Sigmoid colon (tissue), 4 donors: ENCODE measurements around the gene MAGEF1.

Experiments used
- CTCF ChIP-seq, 4 experiments: fragments of 450-650 bp in 3 of 4; fragments of 200-600 bp in 1 of 4; IDR thresholded peaks; one replicate each; pipeline ENCODE4 v1.5.1; 2016 to 2019; ENCODE audit warnings: antibody characterized with exemption in 4 of 4, mild to moderate bottlenecking in 3 of 4, moderate library complexity in 2 of 4
- POLR2A ChIP-seq, 2 donors: fragments of 450-650 bp; IDR thresholded peaks; one replicate each; pipeline ENCODE4 v1.6.1; 2016; ENCODE audit warnings: antibody characterized with exemption in 2 of 2, mild to moderate bottlenecking in 2 of 2, moderate library complexity in 2 of 2
- POLR2AphosphoS5 ChIP-seq, 4 donors: sonication (generic); formaldehyde crosslinking; IDR thresholded peaks; one replicate each; pipeline ENCODE4 v1.6.1; 2017; ENCODE audit warnings: antibody characterized with exemption in 4 of 4

GRCh38 chr3:184703657-184704056, 8.2 kb downstream of the MAGEF1 start:
- TF ChIP-seq CTCF (IDR thresholded peaks at IDR 0.05) (no peak), POLR2A (IDR thresholded peaks at IDR 0.05) (no peak), POLR2AphosphoS5 (IDR thresholded peaks at IDR 0.05) (no peak)
